Measurements from ENCODE around the gene HUNK.

Gene HUNK

DNA sequence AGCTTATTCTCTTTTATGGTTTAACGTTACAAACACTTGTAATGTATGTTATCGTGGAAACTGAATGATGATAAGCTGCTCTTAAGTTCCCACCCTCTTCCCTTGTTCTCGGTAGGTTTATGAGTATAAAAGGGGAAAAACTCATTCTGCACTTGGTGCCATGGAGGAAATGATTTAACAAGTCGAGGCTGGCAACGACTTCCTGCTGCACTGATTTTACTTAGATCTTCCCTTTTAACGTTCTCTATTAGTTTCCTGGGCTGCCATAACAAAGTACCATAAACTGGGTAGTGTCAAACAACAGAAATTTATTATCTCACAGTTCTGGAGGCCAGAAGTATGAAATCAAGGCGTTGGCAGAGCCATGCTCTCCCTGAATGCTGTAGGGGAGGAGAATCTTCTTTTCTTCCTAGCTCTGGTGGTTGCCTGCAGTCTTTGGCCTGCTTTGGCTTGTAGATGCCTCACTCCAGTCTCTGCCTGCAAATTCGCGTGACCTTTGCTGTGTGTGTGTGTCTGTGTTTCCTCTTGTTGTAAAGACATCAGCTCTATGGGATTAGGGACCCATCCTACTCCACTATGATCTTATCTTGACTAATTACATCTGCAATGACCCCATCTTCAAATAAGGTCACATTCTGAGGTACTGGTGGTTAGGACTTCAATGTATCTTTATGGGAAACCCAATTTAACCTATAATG is 26.3 kb downstream of the HUNK start:
- no peak for DNase-seq

DNA sequence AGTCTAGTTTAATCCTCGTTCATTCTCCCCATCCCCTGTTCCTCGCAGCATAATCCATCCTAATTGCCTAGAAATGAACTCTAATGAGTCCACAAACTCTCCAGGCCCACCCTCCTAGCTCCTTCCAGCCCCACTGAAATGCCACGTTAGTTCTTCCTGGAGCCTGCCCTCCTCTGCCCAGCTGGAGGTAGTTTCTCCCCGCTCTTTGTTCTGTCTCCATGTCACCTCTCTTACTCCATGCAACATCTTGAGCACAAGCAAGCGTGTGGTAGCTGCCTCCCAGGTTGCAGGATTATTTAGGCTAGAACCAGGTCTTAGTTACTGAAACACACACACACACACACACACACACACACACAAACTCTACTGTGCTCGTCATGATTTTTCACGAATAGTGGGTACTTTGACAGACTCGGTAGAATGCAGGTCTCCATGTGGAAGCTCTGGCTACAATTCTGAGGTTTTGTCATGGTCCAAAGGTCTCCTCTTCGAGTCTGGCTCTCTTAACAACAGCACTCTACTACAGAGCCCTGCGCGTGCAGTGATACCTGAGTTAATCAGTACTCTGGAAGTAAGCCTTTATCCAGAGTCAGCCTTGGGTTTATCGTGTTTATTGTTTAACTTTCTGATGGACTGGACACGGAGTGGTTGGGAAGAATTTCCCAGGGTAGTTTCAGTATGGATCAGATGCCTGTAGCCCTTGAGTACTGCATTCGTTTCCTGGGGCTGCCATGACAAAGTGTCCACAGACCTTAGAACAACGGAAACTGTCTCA is 27.5 kb downstream of the HUNK start:
- no peak for DNase-seq

DNA sequence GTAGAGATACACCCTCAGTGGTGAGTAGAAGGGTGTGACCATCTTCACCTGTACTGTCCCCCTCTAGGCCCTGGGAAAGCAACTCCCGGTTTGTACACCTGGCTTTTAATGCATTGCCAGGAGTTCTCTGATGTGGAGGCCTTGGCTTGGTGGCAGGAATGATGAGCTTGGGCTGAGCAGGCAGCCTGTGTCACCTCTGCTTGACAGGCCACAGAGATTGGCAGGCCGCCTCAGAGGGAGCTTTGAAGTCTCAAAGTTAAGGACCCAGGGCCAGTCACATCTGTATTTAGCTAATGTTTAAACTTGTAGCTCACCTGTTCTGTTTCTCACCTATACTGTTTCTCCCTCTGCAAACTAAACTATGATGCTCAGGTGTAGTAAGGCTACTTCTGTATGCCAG is 28.5 kb downstream of the HUNK start:
- no peak for DNase-seq

DNA sequence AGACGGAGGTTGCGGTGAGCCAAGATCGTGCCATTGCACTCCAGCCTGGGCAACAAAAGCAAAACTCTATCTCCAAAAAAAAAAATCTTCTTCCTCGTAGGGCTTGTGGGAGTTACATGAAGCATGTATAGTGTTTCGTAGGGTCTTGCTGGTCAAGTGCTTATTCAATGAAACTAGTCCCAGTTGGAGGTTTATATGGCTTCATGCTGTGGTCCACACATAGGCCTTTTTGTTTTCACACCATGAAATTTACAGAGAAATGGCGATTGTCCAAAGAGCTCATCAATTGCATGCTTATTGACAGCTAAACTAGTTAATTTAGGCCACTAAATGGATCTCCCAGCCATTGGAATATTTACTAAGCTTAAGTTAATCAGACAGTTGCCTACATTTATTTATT is 29.6 kb downstream of the HUNK start:
- DNase-seq = no peak

DNA sequence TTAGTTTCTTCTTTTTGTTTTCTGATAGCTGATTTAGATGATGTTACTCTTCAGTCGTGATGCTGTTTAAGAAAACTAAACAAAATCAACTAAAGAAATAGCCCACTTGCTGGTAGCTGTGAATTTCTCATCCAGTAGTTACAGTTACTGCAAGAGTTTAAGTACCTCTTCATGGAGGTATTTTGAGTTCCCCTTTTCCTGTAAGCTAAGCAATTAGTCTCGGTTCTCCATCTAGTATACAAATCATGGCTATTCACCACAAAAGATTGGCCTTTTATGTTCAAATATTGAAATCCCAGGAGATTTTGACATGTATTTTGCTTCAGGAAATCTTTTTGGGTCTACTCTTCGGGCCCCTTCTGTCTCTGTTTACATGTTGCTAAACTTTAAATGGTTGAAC is 31.1 kb downstream of the HUNK start:
- no peak for DNase-seq

DNA sequence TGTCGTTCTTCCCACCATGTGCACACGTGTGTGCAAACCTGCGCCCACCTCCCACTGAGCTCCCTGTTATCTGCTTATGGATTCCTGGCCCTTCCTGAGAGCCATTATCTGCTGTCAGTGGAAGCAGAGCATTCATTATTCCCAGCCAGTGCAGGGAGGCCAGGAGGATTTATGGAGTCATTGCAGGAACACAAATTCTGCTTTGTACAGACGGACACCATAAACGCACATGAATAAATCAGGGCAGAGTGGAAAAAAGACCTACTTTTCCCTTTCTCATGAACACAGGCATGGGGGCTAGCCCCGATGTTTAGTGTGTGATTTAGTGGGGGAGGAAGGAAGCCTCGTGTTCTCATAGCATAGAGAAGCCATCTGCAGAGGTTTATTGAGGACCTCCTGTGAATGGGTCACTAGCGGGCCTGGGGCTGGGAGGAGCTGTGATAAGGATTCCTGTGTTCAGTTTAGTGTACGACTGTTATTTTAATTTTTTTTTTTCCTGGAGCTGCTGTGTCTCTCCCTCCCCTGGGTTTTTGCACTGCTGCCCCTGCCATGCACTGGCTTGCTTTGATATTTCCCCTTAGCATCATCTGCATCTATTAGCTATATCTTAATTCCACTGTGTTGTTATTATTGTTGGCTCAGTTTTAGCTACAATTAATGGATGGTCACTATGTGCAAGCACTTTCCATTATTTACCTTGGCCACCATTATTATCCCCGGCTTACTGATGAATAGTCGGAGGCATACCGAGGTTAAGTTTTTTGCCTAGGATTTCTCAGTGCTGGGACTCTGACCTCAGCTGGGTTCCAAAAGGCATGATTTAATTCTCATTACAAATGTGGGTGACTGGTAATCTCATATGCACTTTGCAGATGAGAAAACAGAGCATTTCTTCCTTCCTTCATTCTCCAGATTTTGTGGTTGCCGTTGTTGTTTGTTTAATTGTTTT is 33.0 kb downstream of the HUNK start:
- DNase-seq = no peak

DNA sequence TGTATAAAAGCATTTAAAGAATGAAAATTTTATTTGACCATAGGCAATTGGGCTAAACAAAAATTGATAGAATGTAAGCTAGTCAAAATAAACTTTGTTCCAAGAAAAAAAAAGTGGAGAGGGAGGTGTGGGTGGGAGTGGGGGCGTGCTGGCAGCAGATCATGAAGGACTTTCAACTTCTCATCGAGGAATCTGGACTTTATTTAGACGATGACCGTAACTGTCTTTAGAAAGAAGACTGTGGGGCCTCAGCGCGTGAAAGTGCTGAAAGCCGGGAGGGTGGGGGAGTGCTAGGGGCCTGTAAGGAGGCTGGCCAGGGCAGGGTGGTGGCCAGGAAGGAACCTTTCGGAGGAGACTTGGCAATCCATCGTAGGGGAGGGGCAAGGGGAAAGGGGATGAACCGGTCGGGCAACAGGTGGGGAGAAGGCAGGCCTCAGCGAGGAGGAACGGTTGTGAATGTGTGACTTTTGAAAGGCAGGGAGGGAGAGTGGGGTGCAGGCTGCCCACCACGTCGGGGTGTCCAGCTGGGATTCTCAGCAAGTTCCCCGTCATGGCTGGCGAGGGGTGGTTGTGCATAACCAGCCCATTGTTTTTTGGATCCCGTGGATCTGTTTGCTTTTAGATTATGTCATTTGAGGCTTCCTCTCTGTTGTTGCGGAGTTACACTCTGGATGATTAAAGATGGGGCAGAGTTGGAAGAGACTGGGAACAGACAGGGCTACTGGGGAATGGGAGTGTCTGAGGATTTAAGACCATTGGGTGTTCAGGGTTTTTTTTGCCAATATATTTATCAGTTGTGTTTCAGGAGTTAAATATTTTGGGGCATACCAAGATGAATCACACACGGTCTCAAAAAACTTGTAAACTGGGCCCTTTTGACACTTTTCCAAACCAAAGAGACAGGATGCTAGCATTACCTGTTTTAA is 35.5 kb downstream of the HUNK start:
- DNase-seq = no peak

DNA sequence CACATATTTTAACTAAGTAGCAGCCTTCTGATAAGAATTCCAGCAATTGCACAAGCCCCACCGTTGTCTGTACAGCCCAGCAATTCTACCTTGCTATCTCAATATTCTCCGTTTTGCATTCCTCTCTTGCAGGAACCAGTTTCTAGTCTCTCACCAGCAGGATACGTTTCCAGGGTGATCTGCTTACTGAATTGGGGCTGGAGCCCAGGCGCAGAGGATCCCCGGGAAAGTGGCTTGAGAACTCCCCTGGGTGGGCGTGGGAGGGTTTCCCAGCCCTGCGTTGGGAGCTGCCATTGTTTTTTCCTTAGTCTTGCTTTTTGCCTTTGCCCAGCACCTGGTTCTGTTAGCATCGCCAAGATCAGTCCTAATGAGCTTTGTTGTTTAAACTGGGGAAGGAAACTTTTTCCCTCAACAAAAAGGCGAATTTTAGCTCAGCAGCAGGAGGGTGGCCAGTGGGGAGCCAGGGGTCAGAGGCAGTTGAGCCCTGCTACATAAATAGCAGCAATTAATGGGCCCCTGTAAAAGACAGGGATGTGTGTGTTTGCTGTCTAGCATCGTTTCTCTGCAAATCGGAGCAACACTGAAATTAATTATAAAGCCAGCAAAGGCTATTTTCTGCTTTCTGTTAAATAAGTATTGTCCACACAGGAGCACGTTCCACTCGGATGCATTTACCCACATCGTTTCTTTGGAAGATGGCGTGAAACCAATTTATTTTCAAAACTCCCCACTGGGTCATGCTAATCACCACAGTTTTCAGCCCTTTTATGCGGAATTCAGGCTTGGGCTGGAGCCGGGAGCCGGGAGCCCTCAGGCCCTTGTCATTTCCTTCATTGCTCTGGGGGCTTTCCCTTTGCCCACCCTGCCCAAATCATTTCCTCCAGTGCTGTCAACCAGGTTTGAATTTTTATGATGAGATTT is 36.6 kb downstream of the HUNK start:
- DNase-seq = no peak

DNA sequence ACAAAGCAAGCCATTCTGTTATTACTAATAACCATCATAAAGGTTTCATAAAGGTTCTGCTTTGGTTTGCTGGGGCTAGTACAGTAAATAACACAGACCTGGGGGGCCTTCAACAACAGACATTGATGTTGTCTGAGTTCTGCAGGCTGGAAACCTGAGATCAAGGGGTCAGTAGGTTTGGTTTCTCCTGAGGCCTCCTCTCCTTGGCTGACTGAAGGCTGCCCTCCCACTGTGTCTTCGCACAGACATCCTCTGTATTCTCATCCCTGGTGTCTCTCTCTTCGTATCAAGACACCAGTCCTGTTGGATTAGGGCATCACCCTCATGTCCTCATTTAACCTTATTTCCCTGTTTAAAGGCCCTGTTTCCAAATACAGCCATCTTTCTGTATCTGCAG is 37.3 kb downstream of the HUNK start:
- DNase-seq = no peak

DNA sequence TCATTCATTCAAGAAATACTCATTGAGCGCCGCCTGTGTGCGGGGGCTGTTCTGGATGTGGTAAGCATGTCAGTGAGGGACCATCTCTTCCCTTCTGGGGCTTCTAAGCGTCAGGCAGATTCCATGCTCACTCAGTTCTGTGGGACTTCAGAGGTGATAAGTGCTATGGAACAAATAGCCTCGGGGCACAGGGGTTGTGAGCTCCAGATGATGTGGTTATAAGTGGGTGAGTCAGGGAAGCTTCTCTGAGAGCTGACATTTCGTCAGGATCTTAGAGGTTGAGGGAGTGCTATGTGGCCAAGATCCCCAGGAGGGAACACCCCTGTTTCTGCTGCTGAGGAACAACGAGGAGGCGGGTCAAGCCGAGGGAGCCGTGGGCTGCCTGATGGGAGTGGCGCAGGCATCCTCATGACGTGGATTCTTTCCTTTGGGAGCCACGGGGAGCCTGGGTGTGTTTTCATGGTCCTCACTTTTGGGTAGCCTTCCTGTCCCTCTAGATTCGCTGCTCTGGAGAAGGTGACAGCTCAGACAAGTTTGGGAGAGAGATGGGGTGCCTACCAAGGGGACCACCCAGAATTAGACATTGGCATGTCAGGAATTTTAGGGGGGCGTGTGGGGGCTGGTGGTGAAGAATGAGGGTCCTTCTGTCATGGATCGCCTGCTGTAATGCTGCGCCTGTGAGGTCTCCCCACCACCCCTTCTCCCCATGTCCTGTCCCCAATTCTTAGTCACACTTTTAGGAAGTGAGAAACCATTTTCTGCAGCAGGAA is 38.5 kb downstream of the HUNK start:
- DNase-seq = no peak

DNA sequence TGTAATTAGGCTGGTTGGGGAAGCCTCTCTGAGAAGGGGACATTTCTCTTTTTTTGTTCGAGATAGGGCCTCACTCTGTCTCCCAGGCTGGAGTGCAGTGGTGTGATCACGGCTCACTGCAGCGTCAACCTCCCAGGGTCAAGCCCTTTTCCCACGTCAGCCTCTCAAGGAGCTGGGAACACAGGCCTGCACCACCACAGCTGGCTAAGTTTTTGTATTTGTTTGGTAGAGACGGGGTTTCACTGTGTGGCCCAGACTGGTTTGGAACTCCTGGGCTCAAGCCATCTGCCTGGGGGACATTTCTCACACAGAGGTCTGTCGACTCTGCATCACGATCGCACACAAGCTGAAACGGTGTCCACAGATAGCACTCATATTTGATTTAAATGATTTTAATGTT is 39.7 kb downstream of the HUNK start:
- no peak for DNase-seq

DNA sequence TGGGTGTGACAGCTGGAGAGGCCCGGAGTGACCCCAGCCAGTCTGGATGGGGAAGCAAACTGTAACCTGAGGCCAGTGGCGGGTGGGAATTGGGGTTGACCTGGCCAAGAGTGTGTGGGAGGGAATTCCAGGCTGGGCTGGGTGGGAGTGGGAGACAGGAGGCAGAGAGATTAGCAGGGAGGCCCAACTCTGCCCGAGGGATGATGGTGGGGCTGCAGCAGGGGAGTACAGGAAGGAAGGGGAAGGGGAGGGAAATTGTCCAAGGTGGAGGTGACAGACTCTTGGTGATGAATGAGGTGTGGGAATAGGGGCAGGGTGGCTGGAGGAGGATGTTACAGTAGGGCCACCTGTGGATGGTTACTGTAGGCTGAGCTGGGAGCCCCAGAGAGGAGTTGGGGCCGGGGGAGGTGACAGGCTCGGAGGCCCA is 40.4 kb downstream of the HUNK start:
- DNase-seq = no peak

DNA sequence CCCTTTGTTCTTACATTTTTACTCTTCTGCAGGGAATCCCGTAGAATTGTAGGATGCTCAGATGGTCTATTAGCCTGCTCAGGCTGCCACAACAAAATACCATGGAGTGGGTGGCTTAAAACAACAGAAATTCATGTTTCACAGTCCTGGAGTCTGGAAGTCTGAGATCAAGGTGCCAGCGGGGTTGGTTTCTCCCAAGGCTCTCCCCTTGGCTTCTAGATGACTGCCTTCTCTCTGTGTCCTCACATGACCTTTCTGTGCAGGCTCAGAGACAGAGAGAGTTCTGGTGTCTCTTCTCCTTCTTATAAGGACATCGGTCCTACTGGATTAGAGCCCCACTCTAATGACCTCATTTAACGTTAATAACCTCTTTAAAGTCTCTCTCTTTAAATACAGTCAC is 41.7 kb downstream of the HUNK start:
- DNase-seq = no peak

DNA sequence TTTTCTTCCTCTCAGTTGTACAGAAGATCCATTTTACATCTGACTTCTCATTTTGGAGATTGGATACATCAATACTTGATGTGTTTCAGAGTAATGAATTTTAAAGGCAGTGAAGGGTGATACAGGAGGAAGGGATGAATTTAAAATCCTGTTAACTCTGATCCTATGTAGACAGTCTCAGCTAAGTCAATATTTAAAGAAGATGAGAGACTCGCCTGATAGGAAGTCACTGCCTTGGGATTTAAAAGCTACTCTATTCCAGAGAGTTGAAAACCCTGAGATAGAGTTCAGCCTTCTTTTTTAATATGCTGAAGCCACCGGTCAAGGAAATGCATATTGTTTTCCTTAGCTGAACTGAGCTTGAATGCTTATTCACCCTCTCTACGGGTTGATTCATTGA is 42.7 kb downstream of the HUNK start:
- no peak for DNase-seq

DNA sequence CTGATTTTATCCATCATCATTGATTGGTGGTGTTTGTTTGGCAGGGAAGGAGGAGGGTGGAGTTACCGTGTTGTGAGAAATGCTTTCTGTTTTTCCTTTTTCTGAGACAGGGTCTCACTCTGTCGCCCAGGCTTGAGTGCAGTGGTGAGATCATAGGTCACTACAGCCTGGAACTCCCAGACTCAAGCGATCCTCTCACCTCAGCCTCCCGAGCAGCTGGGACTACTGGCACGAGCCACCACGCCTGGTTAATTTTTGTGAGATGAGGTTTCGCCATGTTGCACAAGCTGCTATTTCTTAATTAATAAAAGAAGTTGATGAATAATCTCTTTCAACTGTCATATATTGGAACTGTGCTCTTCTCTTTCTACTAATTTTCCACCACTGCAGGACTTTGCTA is 44.3 kb downstream of the HUNK start:
- DNase-seq = no peak

DNA sequence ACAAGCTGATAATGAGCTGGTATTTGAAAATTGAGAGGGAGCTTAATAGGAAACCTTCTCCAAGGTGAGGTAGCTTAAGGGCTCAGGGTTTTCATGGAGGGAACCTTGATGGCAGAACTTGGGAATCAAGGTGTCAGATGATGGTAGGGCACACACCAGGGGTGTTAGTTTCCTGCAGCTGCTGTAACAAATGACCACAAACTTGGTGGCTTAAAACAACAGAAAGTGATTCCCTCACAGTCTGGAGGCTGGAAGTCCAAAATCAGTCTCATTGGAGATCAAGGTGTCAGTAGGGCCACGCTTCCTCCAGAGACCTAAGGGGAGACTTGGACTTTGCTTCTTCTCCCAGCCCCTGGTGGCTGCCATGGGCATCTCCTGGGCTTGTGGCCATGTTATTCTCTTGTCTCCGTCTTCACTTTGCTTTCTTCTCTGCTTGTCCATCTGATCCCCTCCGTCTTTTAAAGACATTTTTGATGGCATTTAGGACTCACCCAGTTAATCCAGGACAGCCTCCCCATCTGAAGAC is 45.5 kb downstream of the HUNK start:
- DNase-seq = no peak

DNA sequence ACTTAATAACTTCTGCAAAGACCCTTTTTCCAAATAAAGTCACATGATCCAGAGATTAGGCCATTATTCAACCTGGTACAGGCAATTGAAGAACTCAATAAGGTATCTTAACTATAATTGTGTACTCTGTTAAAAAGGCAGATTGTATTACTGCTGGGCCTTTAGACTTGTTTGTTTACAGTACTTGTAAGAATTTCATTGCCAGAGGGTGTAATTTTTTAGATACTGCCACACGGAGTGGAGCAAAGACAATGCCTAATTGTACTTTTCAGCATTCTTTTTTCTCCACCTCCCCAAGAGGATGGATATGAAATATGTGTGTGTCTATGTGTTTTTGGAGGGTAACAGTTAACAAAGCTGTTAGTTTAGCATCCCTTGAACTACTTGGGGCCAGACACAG is 47.5 kb downstream of the HUNK start:
- DNase-seq = no peak

DNA sequence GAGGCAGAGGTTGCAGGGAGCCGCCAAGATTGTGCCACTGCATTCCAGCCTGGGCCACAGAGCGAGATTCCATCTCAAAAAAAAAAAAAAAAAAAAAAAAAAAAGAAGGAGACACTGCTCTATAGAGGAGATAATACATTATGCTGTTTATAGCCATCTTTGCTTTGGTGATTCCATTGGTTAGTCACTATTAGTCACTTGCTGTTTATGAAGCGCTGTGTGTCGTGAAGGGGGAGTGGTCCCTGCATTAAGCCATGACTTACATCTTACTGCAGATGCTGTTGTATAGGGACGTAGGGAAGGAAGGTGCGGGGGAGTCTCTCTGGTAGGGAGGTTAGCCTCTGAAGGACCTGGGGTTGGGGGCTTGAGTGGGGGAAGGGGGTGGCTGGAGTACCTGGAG is 48.3 kb downstream of the HUNK start:
- no peak for DNase-seq

DNA sequence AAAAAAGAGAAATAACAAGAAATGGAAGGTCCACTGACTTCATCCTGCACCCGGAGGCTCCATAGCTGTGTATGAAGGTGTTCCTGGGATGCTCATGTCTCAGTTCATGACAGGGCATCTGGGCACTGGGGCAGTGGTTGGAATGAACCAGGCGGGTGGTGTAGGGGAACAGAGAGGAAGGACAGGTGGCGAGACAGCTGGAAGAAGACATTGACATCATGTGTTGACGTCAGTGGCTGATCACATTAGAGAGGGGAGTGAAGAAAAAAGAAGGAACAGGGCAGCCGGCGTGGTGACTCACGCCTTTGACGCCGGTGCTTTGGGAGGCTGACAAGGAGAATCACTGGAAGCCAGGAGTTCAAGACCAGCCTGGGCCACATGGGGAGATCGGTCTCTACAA is 50.1 kb downstream of the HUNK start:
- no peak for DNase-seq

DNA sequence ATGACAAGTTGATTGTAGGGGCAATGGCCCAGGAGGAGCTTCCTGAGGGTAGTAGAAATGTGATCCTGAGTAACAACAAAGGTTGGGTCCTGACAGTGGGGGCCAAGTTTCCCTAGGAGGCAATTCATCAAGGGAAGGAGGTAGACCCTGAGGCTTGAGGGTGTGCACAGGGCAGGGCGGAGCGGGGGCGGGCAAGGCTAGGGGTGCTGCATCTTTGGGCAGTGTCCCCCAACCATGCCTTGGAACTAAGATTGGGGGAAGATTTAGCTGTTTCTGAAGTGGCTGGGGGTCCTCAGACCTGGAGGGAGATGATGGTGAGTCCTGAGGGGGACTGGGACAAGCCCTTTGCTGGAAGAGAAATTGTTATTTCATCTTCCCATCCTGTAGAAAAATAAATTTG is 50.9 kb downstream of the HUNK start:
- DNase-seq = no peak
